GM10248 (cell line): ENCODE data around the gene CYP8B1.

ENCODE experiments used
- CTCF ChIA-PET: fragments of 300-600 bp; sonication (Branson Sonifier 250); formaldehyde crosslinking; extraction: SDS; loops from one replicate; lab custom pipeline; 2021; ENCODE audit warnings: antibody characterized with exemption; lab: Yijun Ruan, JAX
- POLR2A ChIA-PET: fragments of 350-650 bp; sonication (Branson Sonifier 250); formaldehyde crosslinking; extraction: SDS; loops from one replicate; lab custom pipeline; 2020; ENCODE audit warnings: antibody characterized with exemption; lab: Yijun Ruan, JAX
- DNase-seq: peaks from one replicate; pipeline ENCODE4 v3.0.0; 2012; ENCODE audit errors: extremely low spot score
- CTCF ChIP-seq: IDR thresholded peaks from 2 replicates; pipeline ENCODE4 v1.5.1; 2012; ENCODE audit warnings: mild to moderate bottlenecking, low read depth; ENCODE audit errors: extremely low read depth, missing control alignments, control extremely low read depth

The CYP8B1 gene

GRCh38 chr3:42872718-42873117 lies 3.0 kb downstream of the CYP8B1 start:
- no peak for DNase-seq
- ChIA-PET POLR2A (no interaction called here), CTCF (interaction anchor here (1.1 to 2.3 kb wide), 2 partner anchors 8 to 9 kb away, joined by 3 to 16 read pairs; no protein-coding TSS in a partner anchor)
- TF ChIP-seq CTCF, result no peak

- DNase-seq, result no peak
- POLR2A ChIA-PET, result no interaction called here
- CTCF ChIA-PET, result interaction anchor here (1.1 to 2.3 kb wide), 2 partner anchors 9 to 10 kb away, joined by 3 to 16 read pairs; no protein-coding TSS in a partner anchor
- TF ChIP-seq CTCF, result no peak
Measured at GRCh38 chr3:42871592-42872196, 4.0 kb downstream of the CYP8B1 start.

DNA sequence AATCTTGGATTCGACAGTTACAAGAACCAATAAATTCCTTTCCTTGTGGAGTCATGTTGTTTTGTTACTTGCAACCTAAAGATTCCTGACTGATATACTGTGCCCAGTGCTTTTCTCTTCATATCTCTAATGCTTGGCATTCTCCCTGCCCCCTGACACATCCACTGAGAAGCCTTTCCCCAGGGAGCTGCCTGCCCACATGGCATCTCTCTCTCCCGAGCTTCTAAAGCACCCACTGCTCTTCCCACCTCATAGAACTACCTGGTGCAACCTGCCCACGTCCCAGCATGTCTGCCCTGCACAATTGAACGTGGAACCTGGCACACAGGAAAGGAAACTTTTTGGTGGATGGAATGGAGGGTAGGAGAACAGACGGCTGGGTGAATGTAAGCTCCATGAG lies 6.8 kb downstream of the CYP8B1 start:
- CTCF ChIA-PET, result interaction anchor here (0.6 to 2.4 kb wide), 3 partner anchors 13 to 37 kb away, joined by 3 to 10 read pairs (median 5); no protein-coding TSS in a partner anchor
- POLR2A ChIA-PET, result no interaction called here
- TF ChIP-seq CTCF, result no peak
- DNase-seq, result no peak

GRCh38 chr3:42867138-42867537 lies 8.5 kb downstream of the CYP8B1 start:
- ChIA-PET CTCF (no interaction called here), POLR2A (no interaction called here)
- no peak for TF ChIP-seq CTCF
- no peak for DNase-seq

GRCh38 chr3:42865256-42865655 lies 10.4 kb downstream of the CYP8B1 start:
- no peak for DNase-seq
- TF ChIP-seq CTCF, result no peak
- ChIA-PET POLR2A (no interaction called here), CTCF (interaction anchor here (1.5 kb wide), 1 partner anchor 34 kb away, joined by 4 read pairs; no protein-coding TSS in a partner anchor)

GRCh38 chr3:42864321-42864950 lies 11.2 kb downstream of the CYP8B1 start:
- no peak for DNase-seq
- CTCF ChIA-PET, result interaction anchor here (1.5 kb wide), 2 partner anchors 17 to 33 kb away, joined by 3 to 4 read pairs; no protein-coding TSS in a partner anchor
- POLR2A ChIA-PET, result no interaction called here
- TF ChIP-seq CTCF, result no peak
